ENCODE data around the gene MACROD2. TPM values are rescaled to one million over a fixed set of nuclear protein-coding genes. Genes with fewer than 3 reads are reported as not detected.
A peak's percentile ranks its signal among the peaks of the same experiment; 100 is the strongest.

MACROD2 gene
- total RNA-seq, 1 donor from 2014 or later, result 6.4 TPM

- Mint-ChIP-seq H3K9me3 (peaks cover 4% of the 10 kb centered on the region), H3K36me3 (ENCODE audit: low read depth) (peaks cover 4% of the 10 kb centered on the region)
Measured at GRCh38 chr20:15795305-15796019, 1800.1 kb downstream of the MACROD2 start.

GRCh38 chr20:15799871-15800270 is 1804.6 kb downstream of the MACROD2 start:
- Mint-ChIP-seq H3K4me3 (no peak overlapping the region), H3K9me3 (peaks cover 6% of the 10 kb centered on the region), H3K4me1 (peaks cover 14% of the 10 kb centered on the region), H3K27ac (ENCODE audit: unreplicated experiment) (no peak overlapping the region), H3K36me3 (ENCODE audit: low read depth) (peaks cover 4% of the 10 kb centered on the region), H3K27me3 (ENCODE audit: low read depth) (no peaks in the 10 kb centered on the region)
- DNase-seq (ENCODE audit: low read depth, low spot score), result no peak
- no peak for TF ChIP-seq CTCF (conservative IDR thresholded peaks at IDR 0.05)

More at GRCh38 chr20:15795305-15796019, 1800.1 kb downstream of the MACROD2 start:
- H3K27ac Mint-ChIP-seq (ENCODE audit: unreplicated experiment), result peak overlapping the region; percentile 28
- H3K4me3 Mint-ChIP-seq, result no peak overlapping the region
- TF ChIP-seq CTCF (conservative IDR thresholded peaks at IDR 0.05), result no peak
- no peak for DNase-seq (ENCODE audit: low read depth, low spot score)
- H3K4me1 Mint-ChIP-seq, result peaks cover 20% of the 10 kb centered on the region
- H3K27me3 Mint-ChIP-seq (ENCODE audit: low read depth), result no peaks in the 10 kb centered on the region

GRCh38 chr20:15802020-15802419 is 1806.7 kb downstream of the MACROD2 start:
- Mint-ChIP-seq H3K27ac (ENCODE audit: unreplicated experiment) (no peak overlapping the region), H3K36me3 (ENCODE audit: low read depth) (peaks cover 4% of the 10 kb centered on the region), H3K4me3 (no peak overlapping the region), H3K4me1 (peaks cover 17% of the 10 kb centered on the region), H3K9me3 (peaks cover 10% of the 10 kb centered on the region), H3K27me3 (ENCODE audit: low read depth) (no peaks in the 10 kb centered on the region)
- no peak for TF ChIP-seq CTCF (conservative IDR thresholded peaks at IDR 0.05)
- no peak for DNase-seq (ENCODE audit: low read depth, low spot score)

- Mint-ChIP-seq H3K4me1 (peaks cover 17% of the 10 kb centered on the region), H3K27me3 (ENCODE audit: low read depth) (no peaks in the 10 kb centered on the region), H3K27ac (ENCODE audit: unreplicated experiment) (peak overlapping the region; percentile 29), H3K4me3 (no peak overlapping the region), H3K36me3 (ENCODE audit: low read depth) (peaks cover 4% of the 10 kb centered on the region), H3K9me3 (peaks cover 12% of the 10 kb centered on the region)
- TF ChIP-seq CTCF (conservative IDR thresholded peaks at IDR 0.05), result no peak
- no peak for DNase-seq (ENCODE audit: low read depth, low spot score)
Measured at GRCh38 chr20:15805154-15805553, 1809.8 kb downstream of the MACROD2 start.

- Mint-ChIP-seq H3K36me3 (ENCODE audit: low read depth) (peaks cover 4% of the 10 kb centered on the region), H3K9me3 (peaks cover 12% of the 10 kb centered on the region), H3K27me3 (ENCODE audit: low read depth) (no peaks in the 10 kb centered on the region), H3K4me3 (no peak overlapping the region), H3K27ac (ENCODE audit: unreplicated experiment) (peak overlapping the region; percentile 85), H3K4me1 (peaks cover 17% of the 10 kb centered on the region)
- no peak for TF ChIP-seq CTCF (conservative IDR thresholded peaks at IDR 0.05)
- DNase-seq (ENCODE audit: low read depth, low spot score), result no peak
Measured at GRCh38 chr20:15806105-15806504, 1810.8 kb downstream of the MACROD2 start.

Measured in neural crest cell (in vitro differentiated cells).